K562 (cell line): ENCODE data around the gene MDM4. TPM values are rescaled to one million over a fixed set of nuclear protein-coding genes. Genes with fewer than 3 reads are reported as not detected.

Experiments used
- ATAC-seq: fragments of 200-7000 bp; cut with Tn5 transposase; 3 replicates; pipeline ENCODE4 v1.9.1; 2020; ENCODE audit warnings: moderate library complexity
- BruUV-seq: library from RNA; stranded (reverse); fragments of 400-500 nt; replicated peaks from 2 replicates; lab custom pipeline; 2021; lab: Mats Ljungman, UMichigan
- CTCF ChIA-PET: fragments of 300-600 bp; formaldehyde crosslinking; extraction: SDS; loops from one replicate; lab custom pipeline; 2021; ENCODE audit warnings: low intra/inter-chr PET ratio; lab: Yijun Ruan, JAX
- POLR2A ChIA-PET: fragments of 300-600, 350-650 bp; sonication (Branson Sonifier 250); formaldehyde crosslinking; extraction: SDS; loops from one replicate; lab custom pipeline; 2021; ENCODE audit warnings: antibody characterized with exemption, inconsistent platforms; lab: Yijun Ruan, JAX
- DNase-seq, 4 experiments: peaks; one replicate each; pipeline versions ENCODE4 v3.0.0 to v3.0.0-alpha.2; 2011 to 2018; ENCODE audit warnings: low spot score in 3 of 4, mixed read lengths in 3 of 4; ENCODE audit errors: extremely low read depth in 1 of 4
- FAIRE-seq: peaks from 2 replicates; lab custom pipeline; 2011; peaks lifted over from hg19 to GRCh38; lab: Jason Lieb, UNC
- H2AFZ ChIP-seq: 2 replicates; pipeline ENCODE4 v1.6.0; 2011; ENCODE audit warnings: low read depth, low read length, control low read depth, inconsistent platforms
- H3K27ac ChIP-seq: fragments of 200-600 bp; 3 replicates; pipeline ENCODE4 v1.8.0; 2011; ENCODE audit warnings: low read depth, mild to moderate bottlenecking, control low read depth, inconsistent platforms, low read length, moderate library complexity, mixed read lengths; ENCODE audit errors: extremely low read depth
- H3K27me3 ChIP-seq, 2 experiments: fragments of 300-600 bp in 1 of 2; 2 replicates in 1 of 2; 3 replicates in 1 of 2; pipeline versions ENCODE4 v1.6.0 to v1.8.0; 2011; ENCODE audit warnings: inconsistent platforms in 2 of 2, low read length in 2 of 2, mild to moderate bottlenecking in 1 of 2, mixed read lengths in 1 of 2, moderate library complexity in 1 of 2; ENCODE audit not compliant: control insufficient read depth in 2 of 2, insufficient read depth in 2 of 2
- H3K36me3 ChIP-seq: fragments of 300-600 bp; 3 replicates; pipeline ENCODE4 v1.8.0; 2011; ENCODE audit warnings: mild to moderate bottlenecking, low read length, inconsistent platforms; ENCODE audit not compliant: control insufficient read depth, insufficient read depth
- H3K4me1 ChIP-seq, 2 experiments: fragments of 200-600 bp in 1 of 2; replicated peaks in 1 of 2; 2 replicates in 1 of 2; 3 replicates in 1 of 2; pipeline versions ENCODE4 v1.5.1 to v1.8.0; 2011; ENCODE audit warnings: inconsistent platforms in 2 of 2, low read length in 2 of 2, mild to moderate bottlenecking in 1 of 2, mixed read lengths in 1 of 2, moderate library complexity in 1 of 2; ENCODE audit not compliant: control insufficient read depth in 2 of 2, insufficient read depth in 2 of 2
- H3K4me2 ChIP-seq: 2 replicates; pipeline ENCODE4 v1.6.1; 2011; ENCODE audit warnings: low read length, control low read depth, inconsistent platforms, mixed read lengths; ENCODE audit not compliant: insufficient read depth
- H3K4me3 ChIP-seq: fragments of 200-600 bp; sonication (generic), shearing (Covaris generic); 2 replicates; pipeline ENCODE4 v1.5.1; 2016; ENCODE audit warnings: control low read depth, inconsistent platforms
- H3K79me2 ChIP-seq: fragments of 200-600 bp; 3 replicates; pipeline ENCODE4 v1.8.0; 2011; ENCODE audit warnings: low read length, inconsistent platforms; ENCODE audit not compliant: control insufficient read depth, insufficient read depth
- H3K9ac ChIP-seq, 2 experiments: 2 replicates each; pipeline versions ENCODE4 v1.6.0 to v1.6.1; 2011; ENCODE audit warnings: low read depth in 2 of 2, low read length in 2 of 2, control low read depth in 1 of 2, inconsistent platforms in 1 of 2, mild to moderate bottlenecking in 1 of 2, mixed read lengths in 1 of 2; ENCODE audit not compliant: insufficient read depth in 1 of 2
- H3K9me1 ChIP-seq: one replicate; pipeline ENCODE4 v1.6.0; 2011; ENCODE audit warnings: inconsistent platforms, mild to moderate bottlenecking, low read length, moderate library complexity; ENCODE audit not compliant: control insufficient read depth, insufficient read depth
- H3K9me3 ChIP-seq: replicated peaks from 2 replicates; pipeline ENCODE4 v1.5.1; 2011; ENCODE audit warnings: low read depth, low read length, inconsistent platforms; ENCODE audit not compliant: control insufficient read depth, insufficient read depth
- H4K20me1 ChIP-seq: replicated peaks from 2 replicates; pipeline ENCODE4 v1.6.1; 2011; ENCODE audit warnings: low read length, inconsistent platforms, mixed read lengths; ENCODE audit not compliant: control insufficient read depth, insufficient read depth
- C11orf30 ChIP-seq: fragments of 450-650 bp; IDR thresholded peaks from 2 replicates; pipeline ENCODE4 v1.6.1; 2016; ENCODE audit warnings: low read depth, mild to moderate bottlenecking
- EGR1 ChIP-seq: fragments of 450-650 bp; conservative IDR thresholded peaks from 2 replicates; pipeline ENCODE4 v1.6.1; 2017; ENCODE audit warnings: mild to moderate bottlenecking
- GMEB1 ChIP-seq: fragments of 250-450 bp; sonication (Bioruptor Pico); IDR thresholded peaks from 2 replicates; pipeline ENCODE4 v1.4.0; 2020; ENCODE audit warnings: mild to moderate bottlenecking
- JUN ChIP-seq, 2 experiments: sonication (generic) in 1 of 2; formaldehyde crosslinking in 1 of 2; IDR thresholded peaks; 2 replicates each; pipeline versions ENCODE4 v1.6.1 to v1.8.0; 2012 to 2022; ENCODE audit warnings: borderline replicate concordance in 2 of 2, mild to moderate bottlenecking in 2 of 2, improper control_type of control experiment in 1 of 2, low read depth in 1 of 2, low read length in 1 of 2, missing genetic modification reagents in 1 of 2
- JUNB ChIP-seq: fragments of 450-650 bp; formaldehyde crosslinking; conservative IDR thresholded peaks from 2 replicates; pipeline ENCODE4 v1.4.0; 2020; ENCODE audit warnings: mild to moderate bottlenecking
- PTBP1 ChIP-seq: fragments of 200-400 bp; formaldehyde crosslinking; IDR thresholded peaks from 2 replicates; pipeline ENCODE4 v1.6.1; 2017; ENCODE audit warnings: low read depth, low read length
- SIN3B ChIP-seq: fragments of 450-650 bp; IDR thresholded peaks from 2 replicates; pipeline ENCODE4 v1.6.1; 2017; ENCODE audit warnings: low read depth, mild to moderate bottlenecking, moderate library complexity
- SOX6 ChIP-seq: fragments of 450-650 bp; IDR thresholded peaks from 2 replicates; pipeline ENCODE4 v1.6.1; 2014; ENCODE audit warnings: mild to moderate bottlenecking
- TFAM ChIP-seq: fragments of 250-450 bp; sonication (Bioruptor Pico); conservative IDR thresholded peaks from 2 replicates; pipeline ENCODE4 v1.5.0; 2021; ENCODE audit warnings: mild to moderate bottlenecking, moderate library complexity
- VEZF1 ChIP-seq: fragments of 200-800 bp; sonication (Bioruptor generic); IDR thresholded peaks from 2 replicates; pipeline ENCODE4 v1.6.1; 2017; ENCODE audit warnings: missing genetic modification characterization, missing compliant biosample characterization
- ZNF316 ChIP-seq: fragments of 450-650 bp; IDR thresholded peaks from 2 replicates; pipeline ENCODE4 v1.6.1; 2016
- ZNF431 ChIP-seq: sonication (generic); formaldehyde crosslinking; IDR thresholded peaks from 2 replicates; pipeline ENCODE4 v1.8.0; 2022; ENCODE audit warnings: mild to moderate bottlenecking, missing genetic modification reagents
- ZNF740 ChIP-seq, 3 experiments: fragments of 200-800 bp in 1 of 3; sonication (Bioruptor generic) in 1 of 3; sonication (generic) in 1 of 3; formaldehyde crosslinking in 1 of 3; IDR thresholded peaks; 2 replicates each; pipeline versions ENCODE4 v1.6.1 to v1.8.0; 2016 to 2022; ENCODE audit warnings: mild to moderate bottlenecking in 2 of 3, missing compliant biosample characterization in 2 of 3, missing genetic modification characterization in 2 of 3, missing genetic modification reagents in 1 of 3
- WGBS: fragments of 100-300 bp; shearing (Covaris generic); methylation state at CpG from one replicate; pipeline ENCODE4 v1.1.6; 2016; ENCODE audit warnings: low coverage, mixed read lengths; ENCODE audit not compliant: insufficient coverage; ENCODE audit errors: missing lambda C conversion rate; 5-methylcytosine and 5-hydroxymethylcytosine counted together
- in situ Hi-C: fragments of 300-500 bp; cut with MboI; formaldehyde crosslinking; loops from 4 replicates; pipeline ENCODE4 v1.15.0; 2018; ENCODE audit warnings: inconsistent platforms, mixed read lengths
- intact Hi-C: fragments of 100-400 bp; cut with micrococcal nuclease; formaldehyde crosslinking; loops from 2 replicates; pipeline ENCODE4 v1.14.2; 2022
- polyA plus RNA-seq, 8 experiments: library from polyadenylated mRNA; depleted of rRNA in 4 of 8; stranded (reverse) in 5 of 8; unstranded in 3 of 8; fragments of >200 nt; fragmentation: Nextera tagmentation in 2 of 8; fragmentation: Illumina TruSeq in 1 of 8; extraction: Ambion mirVana in 2 of 8; extraction: Trizol in 1 of 8; gene quantifications; 2 replicates each; pipeline versions ENCODE4 v1.2.1 to v1.2.3, GENCODE V29; 2011 to 2014; ENCODE audit warnings: inconsistent platforms in 1 of 8, missing spikeins in 1 of 8
- total RNA-seq, 7 experiments: library from RNA; depleted of rRNA in 6 of 7; stranded (reverse); fragments of >200 nt in 6 of 7; fragmentation: Illumina TruSeq in 2 of 7; extraction: Trizol in 2 of 7; gene quantifications; 2 replicates each; pipeline versions ENCODE4 v1.2.1 to v1.2.3, GENCODE V29; 2011 to 2021; ENCODE audit warnings: low replicate concordance in 1 of 7

The MDM4 gene
- total and polyA plus RNA-seq, 9 of the 15 experiments (the other 6 are each of a cell fraction or from before 2014, with no cell fraction given) = 3.3 to 61.7 (median 21.2) TPM

GRCh38 chr1:204466416-204467405, 49.5 kb upstream of the MDM4 start:
- Histone ChIP-seq H4K20me1 (no peaks in the 10 kb centered on the region), H3K4me2 (no peak overlapping the region), H3K79me2 (no peaks in the 10 kb centered on the region), H3K4me1 (peaks cover 32 to 47% of the 10 kb centered on the region in 2 experiments), H3K36me3 (no peaks in the 10 kb centered on the region), H3K27me3 (peaks cover 2 to 17% of the 10 kb centered on the region in 2 experiments; a peak in 4 of 5 replicates), H3K27ac (no peak overlapping the region)
- no peak for FAIRE-seq
- ChIA-PET POLR2A (interaction anchor here (0.6 to 1.4 kb wide), 13 partner anchors 8 to 62 kb away, joined by 3 to 7 read pairs (median 3); partner anchors contain the start of gene MDM4), CTCF (no interaction called here)
- BruUV-seq = no TSS peak
- intact Hi-C loops = no loop called here
- 58% methylated on average over 17 of the region's 17 CpGs for WGBS
- no peak for DNase-seq
- TF ChIP-seq VEZF1 (CRISPR knock-in tag) (no peak), ZNF431 (no peak), EGR1 (no peak), SOX6 (no peak), GMEB1 (CRISPR knock-in tag) (no peak), JUN (IDR thresholded peaks at IDR 0.05; ENCODE audit: borderline replicate concordance, low read depth, low read length) (no peak), JUN (CRISPR knock-in tag; IDR thresholded peaks at IDR 0.05; ENCODE audit: borderline replicate concordance) (no peak), C11orf30 (peak; percentile 15; the same call in 1 of the 2 replicates), SIN3B (no peak), PTBP1 (no peak), ZNF316 (peak; percentile 43; the same call in 1 of the 2 replicates), TFAM (no peak), ZNF740 (CRISPR knock-in tag; IDR thresholded peaks at IDR 0.05) (no peak), ZNF740 (tag; IDR thresholded peaks at IDR 0.05) (peak in 1 of 2 experiments; percentile 69; a peak in 1 of 4 replicates), JUNB (CRISPR knock-in tag) (no peak)
- TF ChIP-seq, all 486 proteins: peak for 3
- ATAC-seq = no peak
- Histone ChIP-seq H3K9me1 (no peaks in the 10 kb centered on the region), H3K9me3 (no peaks in the 10 kb centered on the region), H2AFZ (no peak overlapping the region), H3K4me3 (no peak overlapping the region), H3K9ac (0 out of 4 replicates have a peak overlapping the region, but pooled peaks of 1 of the 2 experiments have one; percentile 23)
- in situ Hi-C loops = no loop called here
